SK-N-SH (cell line): ENCODE data around the gene EXOC4. TPM values are rescaled to one million over a fixed set of nuclear protein-coding genes. Genes with fewer than 3 reads are reported as not detected.

Experiments
- CTCF ChIA-PET: fragments of 300-600, 350-600 bp; formaldehyde crosslinking; extraction: SDS; loops from one replicate; lab custom pipeline; 2021; lab: Yijun Ruan, JAX
- POLR2A ChIA-PET: fragments of 350-600 bp; sonication (Branson Sonifier 250); formaldehyde crosslinking; extraction: SDS; loops from one replicate; lab custom pipeline; 2020; ENCODE audit warnings: antibody characterized with exemption, inconsistent platforms; lab: Yijun Ruan, JAX
- DNase-seq: peaks from one replicate; pipeline ENCODE4 v3.0.0; 2012
- H2AFZ ChIP-seq: fragments of 200-600 bp; sonication (generic); 2 replicates; pipeline ENCODE4 v1.8.1; 2016; ENCODE audit warnings: antibody characterized with exemption, mild to moderate bottlenecking, low read depth
- H3F3A ChIP-seq: fragments of 200-600 bp; sonication (generic); replicated peaks from 2 replicates; pipeline ENCODE3; 2016; ENCODE audit warnings: antibody characterized with exemption, mild to moderate bottlenecking; ENCODE audit not compliant: insufficient read depth
- H3K27ac ChIP-seq, 2 experiments: fragments of 200-500 bp in 1 of 2; fragments of 200-600 bp in 1 of 2; sonication (Bioruptor generic) in 1 of 2; sonication (generic), shearing (Covaris generic) in 1 of 2; 2 replicates each; pipeline versions ENCODE4 v1.5.1 to v1.6.1; 2014 to 2016; ENCODE audit warnings: low read depth in 2 of 2, inconsistent platforms in 1 of 2, low read length in 1 of 2, mild to moderate bottlenecking in 1 of 2, mixed read lengths in 1 of 2
- H3K27me3 ChIP-seq: fragments of 200-600 bp; sonication (generic), shearing (Covaris generic); 2 replicates; pipeline ENCODE4 v1.6.1; 2016; ENCODE audit warnings: mixed run types; ENCODE audit not compliant: insufficient read depth
- H3K36me3 ChIP-seq, 2 experiments: fragments of 200-500 bp in 1 of 2; fragments of 200-600 bp in 1 of 2; sonication (Bioruptor generic) in 1 of 2; sonication (generic) in 1 of 2; replicated peaks in 1 of 2; 2 replicates each; pipeline versions ENCODE3 to v1.5.1; 2014 to 2016; ENCODE audit warnings: low read length in 1 of 2, mild to moderate bottlenecking in 1 of 2; ENCODE audit not compliant: insufficient read depth in 2 of 2, control insufficient read depth in 1 of 2
- H3K4me1 ChIP-seq, 2 experiments: fragments of 200-500 bp in 1 of 2; fragments of 200-600 bp in 1 of 2; sonication (Bioruptor generic) in 1 of 2; sonication (generic), shearing (Covaris generic) in 1 of 2; 2 replicates each; pipeline versions ENCODE4 v1.5.1 to v1.6.1; 2014 to 2016; ENCODE audit warnings: low read depth in 1 of 2, low read length in 1 of 2, mixed run types in 1 of 2; ENCODE audit not compliant: insufficient read depth in 2 of 2, control insufficient read depth in 1 of 2
- H3K4me2 ChIP-seq: fragments of 200-600 bp; sonication (generic), shearing (Covaris generic); 2 replicates; pipeline ENCODE4 v1.6.1; 2017; ENCODE audit warnings: mixed run types
- H3K4me3 ChIP-seq, 2 experiments: fragments of 200-500 bp in 1 of 2; fragments of 200-600 bp in 1 of 2; sonication (Bioruptor generic) in 1 of 2; sonication (generic), shearing (Covaris generic) in 1 of 2; 2 replicates each; pipeline versions ENCODE4 v1.5.1 to v1.8.1; 2014 to 2016; ENCODE audit warnings: low read depth in 2 of 2, inconsistent platforms in 1 of 2, low read length in 1 of 2, mild to moderate bottlenecking in 1 of 2, mixed read lengths in 1 of 2, moderate library complexity in 1 of 2
- H3K79me2 ChIP-seq: fragments of 200-600 bp; sonication (generic); 2 replicates; pipeline ENCODE4 v1.8.1; 2017; ENCODE audit warnings: mild to moderate bottlenecking; ENCODE audit not compliant: insufficient read depth
- H3K9ac ChIP-seq: fragments of 200-600 bp; sonication (generic); 2 replicates; pipeline ENCODE4 v1.6.1; 2017; ENCODE audit warnings: mixed run types
- H3K9me2 ChIP-seq: fragments of 200-600 bp; sonication (generic); 2 replicates; pipeline ENCODE4 v1.6.1; 2017; ENCODE audit warnings: mixed run types
- H3K9me3 ChIP-seq: fragments of 200-600 bp; sonication (generic); 2 replicates; pipeline ENCODE4 v1.6.1; 2017; ENCODE audit warnings: mixed run types, mild to moderate bottlenecking, moderate library complexity
- H4K20me1 ChIP-seq: fragments of 200-600 bp; sonication (generic); 2 replicates; pipeline ENCODE4 v1.6.1; 2017; ENCODE audit warnings: mild to moderate bottlenecking, mixed run types; ENCODE audit not compliant: insufficient read depth
- ELF1 ChIP-seq: IDR thresholded peaks from 2 replicates; pipeline ENCODE4 v1.4.0; 2012
- EZH2phosphoT487 ChIP-seq: fragments of 200-600 bp; sonication (generic); IDR thresholded peaks from 2 replicates; pipeline ENCODE4 v1.6.1; 2017; ENCODE audit warnings: low read depth, mixed run types, mild to moderate bottlenecking, antibody characterized with exemption, moderate library complexity, borderline replicate concordance
- FOSL2 ChIP-seq: IDR thresholded peaks from 2 replicates; pipeline ENCODE4 v1.4.0; 2012; ENCODE audit warnings: low read depth, mild to moderate bottlenecking, moderate library complexity, borderline replicate concordance
- FOXJ3 ChIP-seq: sonication (generic); formaldehyde crosslinking; IDR thresholded peaks from 2 replicates; pipeline ENCODE4 v1.5.1; 2020; ENCODE audit warnings: mild to moderate bottlenecking, missing genetic modification reagents
- FOXM1 ChIP-seq: IDR thresholded peaks from 2 replicates; pipeline ENCODE4 v1.4.0; 2012; ENCODE audit warnings: low read depth, mild to moderate bottlenecking
- GATA2 ChIP-seq: sonication (generic); formaldehyde crosslinking; IDR thresholded peaks from 2 replicates; pipeline ENCODE4 v1.5.0; 2020; ENCODE audit warnings: mild to moderate bottlenecking, missing genetic modification reagents
- MEF2A ChIP-seq: IDR thresholded peaks from 2 replicates; pipeline ENCODE4 v1.4.0; 2012; ENCODE audit warnings: low read depth, borderline replicate concordance
- MXI1 ChIP-seq: IDR thresholded peaks from 2 replicates; pipeline ENCODE4 v1.6.1; 2012; ENCODE audit warnings: mild to moderate bottlenecking, low read depth, low read length, improper control_type of control experiment
- NFIC ChIP-seq: IDR thresholded peaks from 2 replicates; pipeline ENCODE4 v1.4.0; 2012; ENCODE audit warnings: borderline replicate concordance
- POLR2AphosphoS5 ChIP-seq: IDR thresholded peaks from 2 replicates; pipeline ENCODE4 v1.6.1; 2012; ENCODE audit warnings: low read depth, low read length
- RAD21 ChIP-seq: IDR thresholded peaks from 2 replicates; pipeline ENCODE4 v1.6.1; 2012; ENCODE audit warnings: mild to moderate bottlenecking, low read length
- SIN3A ChIP-seq: IDR thresholded peaks from 2 replicates; pipeline ENCODE4 v1.6.1; 2012; ENCODE audit warnings: low read depth, mild to moderate bottlenecking, low read length, moderate library complexity, borderline replicate concordance
- SMC3 ChIP-seq: IDR thresholded peaks from 2 replicates; pipeline ENCODE4 v1.6.1; 2012; ENCODE audit warnings: low read depth, low read length, improper control_type of control experiment
- TAF1 ChIP-seq: IDR thresholded peaks from 2 replicates; pipeline ENCODE4 v1.6.1; 2012; ENCODE audit warnings: low read depth, mild to moderate bottlenecking, low read length, moderate library complexity, borderline replicate concordance
- TEAD4 ChIP-seq: IDR thresholded peaks from 2 replicates; pipeline ENCODE4 v1.4.0; 2012; ENCODE audit warnings: mild to moderate bottlenecking, borderline replicate concordance; ENCODE audit not compliant: insufficient read depth
- YY1 ChIP-seq: IDR thresholded peaks from 2 replicates; pipeline ENCODE4 v1.4.0; 2012; ENCODE audit warnings: low read depth, mild to moderate bottlenecking
- WGBS: methylation state at CpG from one replicate; pipeline ENCODE4 v1.1.6; 2017; ENCODE audit warnings: low lambda C conversion rate; 5-methylcytosine and 5-hydroxymethylcytosine counted together
- polyA plus RNA-seq, 3 experiments: library from polyadenylated mRNA; depleted of rRNA; stranded (reverse); fragments of >200 nt; gene quantifications; 2 replicates each; pipeline ENCODE4 v1.2.3, GENCODE V29; 2012
- TF ChIP-seq, protein P1 (sequence below): fragments of 200-600 bp; sonication (generic); IDR thresholded peaks from 2 replicates; pipeline ENCODE4 v1.6.1; 2017; ENCODE audit warnings: antibody characterized with exemption, mild to moderate bottlenecking, moderate library complexity
- TF ChIP-seq, protein P2 (sequence below): fragments of 150-350 bp; IDR thresholded peaks from 2 replicates; pipeline ENCODE4 v1.6.1; 2017; ENCODE audit warnings: antibody characterized with exemption, low read length, low read depth, borderline replicate concordance
- TF ChIP-seq, protein P3 (sequence below): IDR thresholded peaks from 2 replicates; pipeline ENCODE4 v1.4.0; 2012; ENCODE audit warnings: low read depth
- TF ChIP-seq, protein P4 (sequence below): IDR thresholded peaks from 2 replicates; pipeline ENCODE4 v1.4.0; 2012; ENCODE audit warnings: low read depth, borderline replicate concordance
- TF ChIP-seq, protein P5 (sequence below): IDR thresholded peaks from 2 replicates; pipeline ENCODE4; 2012

EXOC4 gene
- polyA plus RNA-seq, 1 of the 3 experiments (the other 2 are of a cell fraction): 37.3 TPM

DNA sequence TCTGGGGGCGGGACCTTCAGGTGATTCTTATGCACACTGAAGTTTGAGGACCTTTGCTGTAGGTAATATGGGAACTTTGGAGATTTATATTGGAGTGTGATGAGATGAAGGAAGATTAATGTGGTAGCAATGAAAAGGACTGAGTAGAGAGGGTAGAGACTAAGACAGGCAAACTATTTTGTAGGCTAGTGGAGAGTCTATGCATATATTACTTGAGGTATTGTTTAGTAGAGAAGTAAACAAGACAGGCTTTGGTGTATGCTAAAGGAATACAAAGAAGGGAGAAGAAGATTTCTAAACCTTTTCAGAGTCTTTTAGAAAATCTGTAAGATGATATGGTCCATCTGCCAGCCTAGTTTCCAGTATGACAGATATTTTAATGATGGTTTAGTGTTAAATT lies 129.1 kb downstream of the EXOC4 start:
- Histone ChIP-seq H3K9me2 (no peaks in the 10 kb centered on the region), H3K27ac (no peak overlapping the region), H2AFZ (no peak overlapping the region), H3K9ac (no peak overlapping the region), H3K27me3 (no peaks in the 10 kb centered on the region), H3K4me2 (no peak overlapping the region), H3F3A (no peaks in the 10 kb centered on the region), H3K36me3 (peaks cover 8 to 20% of the 10 kb centered on the region in 2 experiments), H3K4me1 (no peaks in the 10 kb centered on the region), H4K20me1 (no peaks in the 10 kb centered on the region), H3K9me3 (peaks cover 3% of the 10 kb centered on the region; the same call in 1 of the 2 replicates), H3K4me3 (no peak overlapping the region), H3K79me2 (no peaks in the 10 kb centered on the region)
- no peak for DNase-seq
- 100% methylated on average over 1 of the region's 1 CpG for WGBS
- ChIA-PET POLR2A (no interaction called here), CTCF (no interaction called here)
- TF ChIP-seq, protein P1, sequence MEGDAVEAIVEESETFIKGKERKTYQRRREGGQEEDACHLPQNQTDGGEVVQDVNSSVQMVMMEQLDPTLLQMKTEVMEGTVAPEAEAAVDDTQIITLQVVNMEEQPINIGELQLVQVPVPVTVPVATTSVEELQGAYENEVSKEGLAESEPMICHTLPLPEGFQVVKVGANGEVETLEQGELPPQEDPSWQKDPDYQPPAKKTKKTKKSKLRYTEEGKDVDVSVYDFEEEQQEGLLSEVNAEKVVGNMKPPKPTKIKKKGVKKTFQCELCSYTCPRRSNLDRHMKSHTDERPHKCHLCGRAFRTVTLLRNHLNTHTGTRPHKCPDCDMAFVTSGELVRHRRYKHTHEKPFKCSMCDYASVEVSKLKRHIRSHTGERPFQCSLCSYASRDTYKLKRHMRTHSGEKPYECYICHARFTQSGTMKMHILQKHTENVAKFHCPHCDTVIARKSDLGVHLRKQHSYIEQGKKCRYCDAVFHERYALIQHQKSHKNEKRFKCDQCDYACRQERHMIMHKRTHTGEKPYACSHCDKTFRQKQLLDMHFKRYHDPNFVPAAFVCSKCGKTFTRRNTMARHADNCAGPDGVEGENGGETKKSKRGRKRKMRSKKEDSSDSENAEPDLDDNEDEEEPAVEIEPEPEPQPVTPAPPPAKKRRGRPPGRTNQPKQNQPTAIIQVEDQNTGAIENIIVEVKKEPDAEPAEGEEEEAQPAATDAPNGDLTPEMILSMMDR: no peak
- no peak for TF ChIP-seq RAD21
- TF ChIP-seq ELF1: no peak
- TF ChIP-seq, protein P2, sequence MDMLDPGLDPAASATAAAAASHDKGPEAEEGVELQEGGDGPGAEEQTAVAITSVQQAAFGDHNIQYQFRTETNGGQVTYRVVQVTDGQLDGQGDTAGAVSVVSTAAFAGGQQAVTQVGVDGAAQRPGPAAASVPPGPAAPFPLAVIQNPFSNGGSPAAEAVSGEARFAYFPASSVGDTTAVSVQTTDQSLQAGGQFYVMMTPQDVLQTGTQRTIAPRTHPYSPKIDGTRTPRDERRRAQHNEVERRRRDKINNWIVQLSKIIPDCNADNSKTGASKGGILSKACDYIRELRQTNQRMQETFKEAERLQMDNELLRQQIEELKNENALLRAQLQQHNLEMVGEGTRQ: no peak
- no peak for TF ChIP-seq GATA2 (CRISPR knock-in tag)
- no peak for TF ChIP-seq YY1
- no peak for TF ChIP-seq TAF1

DNA sequence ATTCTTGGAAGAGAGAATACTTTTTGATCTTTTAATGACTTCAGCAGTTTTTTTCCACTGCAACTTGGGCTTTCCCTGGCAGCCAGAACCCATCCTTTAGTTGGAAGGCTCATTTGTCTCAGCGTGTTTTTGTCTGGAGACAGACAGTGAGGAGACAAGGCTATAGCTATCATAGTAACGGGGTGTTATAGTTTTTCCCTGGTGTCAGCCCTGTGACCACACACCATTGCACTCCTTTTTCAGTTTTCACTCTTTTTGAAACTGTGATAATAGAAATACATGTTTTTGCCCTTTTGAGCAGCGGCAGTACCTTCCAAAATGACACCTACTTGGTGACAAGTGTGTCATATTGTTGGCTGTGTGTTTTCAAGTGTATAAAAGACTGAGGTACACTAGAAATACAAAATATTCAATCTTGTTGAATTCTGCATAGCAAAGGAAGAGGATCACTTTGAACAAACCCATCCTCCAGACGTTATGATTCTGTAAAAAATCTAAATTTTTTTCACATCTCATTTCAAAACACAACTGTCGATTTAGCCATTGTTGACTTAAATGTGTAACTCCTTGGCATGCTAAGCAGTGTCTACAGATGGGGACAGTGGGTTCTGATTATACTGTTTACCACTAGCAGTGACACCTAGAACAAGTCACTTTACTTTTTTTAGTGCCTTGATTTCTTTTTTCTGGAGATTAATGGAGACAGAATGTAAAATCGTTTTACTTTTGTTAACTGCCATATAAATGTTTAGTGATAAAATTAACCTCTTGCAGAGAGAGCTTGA lies 130.1 kb downstream of the EXOC4 start:
- H3K27me3 ChIP-seq: no peaks in the 10 kb centered on the region
- H4K20me1 ChIP-seq: no peaks in the 10 kb centered on the region
- ChIA-PET POLR2A (no interaction called here), CTCF (no interaction called here)
- no peaks in the 10 kb centered on the region for H3F3A ChIP-seq
- no peak overlapping the region for H3K27ac ChIP-seq
- no peak for DNase-seq
- H3K9ac ChIP-seq: no peak overlapping the region
- peaks cover 3% of the 10 kb centered on the region; the same call in 1 of the 2 replicates for H3K9me3 ChIP-seq
- H3K79me2 ChIP-seq: no peaks in the 10 kb centered on the region
- peaks cover 8 to 13% of the 10 kb centered on the region in 2 experiments for H3K36me3 ChIP-seq
- no peaks in the 10 kb centered on the region for H3K4me1 ChIP-seq
- H3K4me3 ChIP-seq: no peak overlapping the region
- no peaks in the 10 kb centered on the region for H3K9me2 ChIP-seq
- no peak overlapping the region for H2AFZ ChIP-seq
- 93% methylated on average over 6 of the region's 6 CpGs for WGBS
- H3K4me2 ChIP-seq: no peak overlapping the region
- TF ChIP-seq MEF2A: no peak
- TF ChIP-seq, protein P3, sequence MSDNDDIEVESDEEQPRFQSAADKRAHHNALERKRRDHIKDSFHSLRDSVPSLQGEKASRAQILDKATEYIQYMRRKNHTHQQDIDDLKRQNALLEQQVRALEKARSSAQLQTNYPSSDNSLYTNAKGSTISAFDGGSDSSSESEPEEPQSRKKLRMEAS: no peak
- TF ChIP-seq, protein P4, sequence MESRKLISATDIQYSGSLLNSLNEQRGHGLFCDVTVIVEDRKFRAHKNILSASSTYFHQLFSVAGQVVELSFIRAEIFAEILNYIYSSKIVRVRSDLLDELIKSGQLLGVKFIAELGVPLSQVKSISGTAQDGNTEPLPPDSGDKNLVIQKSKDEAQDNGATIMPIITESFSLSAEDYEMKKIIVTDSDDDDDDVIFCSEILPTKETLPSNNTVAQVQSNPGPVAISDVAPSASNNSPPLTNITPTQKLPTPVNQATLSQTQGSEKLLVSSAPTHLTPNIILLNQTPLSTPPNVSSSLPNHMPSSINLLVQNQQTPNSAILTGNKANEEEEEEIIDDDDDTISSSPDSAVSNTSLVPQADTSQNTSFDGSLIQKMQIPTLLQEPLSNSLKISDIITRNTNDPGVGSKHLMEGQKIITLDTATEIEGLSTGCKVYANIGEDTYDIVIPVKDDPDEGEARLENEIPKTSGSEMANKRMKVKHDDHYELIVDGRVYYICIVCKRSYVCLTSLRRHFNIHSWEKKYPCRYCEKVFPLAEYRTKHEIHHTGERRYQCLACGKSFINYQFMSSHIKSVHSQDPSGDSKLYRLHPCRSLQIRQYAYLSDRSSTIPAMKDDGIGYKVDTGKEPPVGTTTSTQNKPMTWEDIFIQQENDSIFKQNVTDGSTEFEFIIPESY: no peak
- TF ChIP-seq MXI1: no peak
- no peak for TF ChIP-seq FOSL2
- TF ChIP-seq SMC3: no peak
- no peak for TF ChIP-seq NFIC
- no peak for TF ChIP-seq FOXM1
- TF ChIP-seq POLR2AphosphoS5: no peak
- no peak for TF ChIP-seq EZH2phosphoT487
- TF ChIP-seq FOXJ3 (CRISPR knock-in tag): no peak
- TF ChIP-seq, protein P2: no peak
- no peak for TF ChIP-seq SIN3A
- no peak for TF ChIP-seq TEAD4
- TF ChIP-seq, protein P5, sequence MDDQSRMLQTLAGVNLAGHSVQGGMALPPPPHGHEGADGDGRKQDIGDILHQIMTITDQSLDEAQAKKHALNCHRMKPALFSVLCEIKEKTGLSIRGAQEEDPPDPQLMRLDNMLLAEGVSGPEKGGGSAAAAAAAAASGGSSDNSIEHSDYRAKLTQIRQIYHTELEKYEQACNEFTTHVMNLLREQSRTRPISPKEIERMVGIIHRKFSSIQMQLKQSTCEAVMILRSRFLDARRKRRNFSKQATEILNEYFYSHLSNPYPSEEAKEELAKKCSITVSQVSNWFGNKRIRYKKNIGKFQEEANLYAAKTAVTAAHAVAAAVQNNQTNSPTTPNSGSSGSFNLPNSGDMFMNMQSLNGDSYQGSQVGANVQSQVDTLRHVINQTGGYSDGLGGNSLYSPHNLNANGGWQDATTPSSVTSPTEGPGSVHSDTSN: no peak
- TF ChIP-seq ELF1: no peak
